GM18505 (cell line): ENCODE measurements around the gene EPS15.

Source experiments
- ATAC-seq: cut with Tn5 transposase; IDR thresholded peaks from one replicate; pipeline ENCODE4 v1.9.1; 2021; ENCODE audit not compliant: unreplicated experiment
- POLR2A ChIP-seq: IDR thresholded peaks from 4 replicates; pipeline ENCODE4 v1.6.1; 2011; ENCODE audit warnings: borderline replicate concordance; ENCODE audit not compliant: insufficient read depth, insufficient read length; ENCODE audit errors: extremely low read depth

EPS15 gene

GRCh38 chr1:51359879-51360278, 159.2 kb downstream of the EPS15 start:
- ATAC-seq: no peak
- no peak for TF ChIP-seq POLR2A

DNA sequence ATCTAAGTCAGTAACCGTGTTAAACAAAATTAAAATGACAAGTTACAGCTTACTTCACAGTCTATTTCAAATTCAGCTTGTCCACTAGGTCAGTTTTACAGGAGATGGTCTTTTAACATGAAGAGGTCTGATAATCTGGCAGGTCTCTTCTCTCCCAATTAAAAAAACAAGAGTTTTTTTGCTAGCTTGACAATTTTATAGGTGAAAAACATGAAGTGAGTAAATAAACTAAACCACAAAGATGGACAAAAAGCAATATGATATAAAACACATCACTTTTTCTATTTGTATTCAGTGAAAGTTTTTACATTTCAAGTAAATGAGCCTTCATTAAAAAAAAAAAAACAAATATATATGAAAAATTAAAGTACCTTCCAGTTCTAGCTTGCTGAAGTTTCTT, 163.7 kb downstream of the EPS15 start:
- TF ChIP-seq POLR2A: no peak
- ATAC-seq: no peak

DNA sequence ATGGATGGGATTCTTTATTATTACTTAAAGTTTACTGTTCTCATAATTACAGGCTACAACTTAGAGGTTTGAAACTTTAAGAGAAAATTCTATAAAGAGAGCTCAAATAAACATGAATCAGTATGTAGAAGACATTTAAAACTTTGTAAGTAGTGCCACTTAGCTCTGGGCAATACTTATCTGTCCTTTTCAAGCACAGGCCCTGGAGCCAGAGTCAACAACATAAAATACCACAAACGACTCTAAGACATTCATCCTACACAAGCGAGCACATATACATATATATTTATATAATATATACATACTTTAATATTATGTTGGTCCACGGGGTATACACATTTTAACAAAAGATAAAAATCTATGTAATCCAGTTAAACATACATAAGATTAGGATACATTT, 164.7 kb downstream of the EPS15 start:
- TF ChIP-seq POLR2A: no peak
- no peak for ATAC-seq

- no peak for TF ChIP-seq POLR2A
- no peak for ATAC-seq
Measured at GRCh38 chr1:51351907-51352306, 167.2 kb downstream of the EPS15 start.

DNA sequence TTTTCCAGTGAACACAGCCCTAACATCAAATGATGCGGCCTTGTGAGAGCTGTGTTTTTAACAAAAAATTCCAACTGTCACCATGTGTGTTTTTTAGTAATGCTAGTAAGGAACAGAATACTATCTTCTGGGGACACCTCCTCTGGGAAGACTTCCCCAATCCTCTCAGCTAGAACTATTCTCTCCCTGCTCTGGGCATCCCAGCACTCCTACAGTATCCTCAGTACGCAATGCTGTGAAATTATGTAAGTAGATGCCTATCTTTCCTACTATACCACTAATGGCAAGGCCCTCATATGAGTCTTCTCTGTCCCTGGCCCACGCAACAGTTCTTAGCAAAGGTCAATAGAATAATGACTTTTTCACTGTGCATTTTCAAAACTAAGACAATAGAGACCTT, 169.2 kb downstream of the EPS15 start:
- ATAC-seq: no peak
- no peak for TF ChIP-seq POLR2A

- ATAC-seq: no peak
- TF ChIP-seq POLR2A: no peak
Measured at GRCh38 chr1:51348147-51348527, 170.9 kb downstream of the EPS15 start.

GRCh38 chr1:51347398-51348146, 171.5 kb downstream of the EPS15 start:
- no peak for TF ChIP-seq POLR2A
- no peak for ATAC-seq

GRCh38 chr1:51346086-51346942, 172.8 kb downstream of the EPS15 start:
- TF ChIP-seq POLR2A: peak; percentile 13
- ATAC-seq: no peak

DNA sequence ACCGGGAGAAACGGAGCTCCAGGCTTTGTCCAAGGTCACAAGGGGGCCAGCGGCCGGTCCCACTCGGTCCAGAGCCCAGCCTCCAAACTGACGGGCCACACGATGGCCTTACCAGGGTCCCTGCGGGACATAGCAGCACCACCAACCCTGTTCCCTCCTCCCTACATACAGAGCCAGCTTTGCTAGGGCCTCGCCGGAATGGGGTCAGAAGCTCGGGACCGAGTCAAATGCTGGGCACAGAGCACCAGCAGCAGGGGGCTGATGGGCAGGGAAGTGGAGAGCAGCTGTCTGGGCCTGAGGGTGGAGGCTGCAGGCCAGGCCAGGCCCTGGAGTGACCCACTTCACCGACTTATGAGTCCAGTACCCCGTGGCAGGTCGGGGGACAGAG, 173.8 kb downstream of the EPS15 start:
- TF ChIP-seq POLR2A: no peak
- ATAC-seq: no peak

- no peak for ATAC-seq
- TF ChIP-seq POLR2A: no peak
Measured at GRCh38 chr1:51344602-51345299, 174.3 kb downstream of the EPS15 start.

DNA sequence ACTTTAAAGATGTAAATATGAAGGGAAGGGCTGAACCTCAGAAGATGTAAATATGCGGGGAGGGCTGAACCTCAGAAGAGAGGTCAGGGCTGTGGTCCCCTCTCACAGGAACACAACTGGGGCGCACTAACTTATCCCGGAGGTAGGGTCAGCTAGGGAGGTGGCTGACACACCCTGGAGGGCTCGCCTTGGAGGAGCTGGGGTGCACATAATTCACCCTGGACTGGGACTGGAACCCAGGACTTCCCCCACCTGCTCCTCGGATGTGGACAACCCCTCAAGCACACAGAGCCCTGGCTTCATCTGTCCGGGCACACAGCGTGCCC, 174.8 kb downstream of the EPS15 start:
- ATAC-seq: no peak

GRCh38 chr1:51343624-51344023, 175.4 kb downstream of the EPS15 start:
- no peak for ATAC-seq
- no peak for TF ChIP-seq POLR2A

More for the DNA sequence above, 174.8 kb downstream of the EPS15 start:
- TF ChIP-seq POLR2A: no peak

- no peak for ATAC-seq
- no peak for TF ChIP-seq POLR2A
Measured at GRCh38 chr1:51342591-51343206, 176.4 kb downstream of the EPS15 start.
